ENCODE results near the gene HFM1.

DNA sequence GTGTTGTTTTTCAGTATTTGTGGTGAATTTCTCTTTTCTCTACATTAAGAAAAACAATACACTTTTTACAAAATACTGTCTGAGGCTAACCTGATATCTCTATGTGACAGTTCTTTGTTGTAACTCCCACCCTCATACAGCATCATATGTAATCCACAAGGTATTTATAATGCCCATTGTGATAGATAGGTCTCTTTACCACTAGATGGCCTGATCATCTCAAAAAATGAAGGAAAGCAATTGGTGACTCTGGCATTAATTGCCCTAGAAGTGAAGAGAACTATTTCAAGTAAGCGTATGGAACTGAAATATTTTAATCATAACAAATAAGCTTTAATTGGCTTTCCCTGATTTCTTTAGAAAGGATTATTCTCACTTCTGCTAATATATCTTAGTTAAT, 36.2 kb upstream of the HFM1 start:
- no peak for TF ChIP-seq NFRKB (IDR thresholded peaks at IDR 0.05)
- TF ChIP-seq ARNT (IDR thresholded peaks at IDR 0.05): no peak
- no peak for TF ChIP-seq ZNF384 (IDR thresholded peaks at IDR 0.05)
- TF ChIP-seq SUZ12 (IDR thresholded peaks at IDR 0.05): no peak
- TF ChIP-seq CTBP1 (IDR thresholded peaks at IDR 0.05; ENCODE audit: borderline replicate concordance): no peak
- no peak for TF ChIP-seq ELF4 (IDR thresholded peaks at IDR 0.05)
- TF ChIP-seq SP1 (IDR thresholded peaks at IDR 0.05): no peak
- no peak for TF ChIP-seq FOXK2 (IDR thresholded peaks at IDR 0.05)
- TF ChIP-seq TARDBP (IDR thresholded peaks at IDR 0.05): no peak
- no peak for TF ChIP-seq FOXA1 (IDR thresholded peaks at IDR 0.05)
- no peak for TF ChIP-seq HDGF (IDR thresholded peaks at IDR 0.05; ENCODE audit: borderline replicate concordance)
- TF ChIP-seq PKNOX1 (IDR thresholded peaks at IDR 0.05): no peak
- no peak for TF ChIP-seq BHLHE40 (IDR thresholded peaks at IDR 0.05; ENCODE audit: borderline replicate concordance)

Data from HEK293T (cell line).